Neuronal stem cell (in vitro differentiated cells): ENCODE results near the gene RASAL1.

Experiments used
- DNase-seq: peaks from one replicate; pipeline ENCODE4 v3.0.0-alpha.2; 2013; ENCODE audit warnings: low spot score
- H2AFZ ChIP-seq: one replicate; pipeline ENCODE4 v1.6.1; 2013; ENCODE audit warnings: mild to moderate bottlenecking, low read length, inconsistent platforms
- H2AK5ac ChIP-seq: 2 replicates; pipeline ENCODE4 v1.6.1; 2013; ENCODE audit warnings: low read depth, mild to moderate bottlenecking, inconsistent platforms, low read length, moderate library complexity, mixed read lengths
- H2BK120ac ChIP-seq: 2 replicates; pipeline ENCODE4 v1.6.1; 2013; ENCODE audit warnings: low read depth, mild to moderate bottlenecking, inconsistent platforms, low read length, moderate library complexity, mixed read lengths
- H2BK12ac ChIP-seq: one replicate; pipeline ENCODE4 v1.6.1; 2013; ENCODE audit warnings: low read length, inconsistent platforms
- H2BK15ac ChIP-seq: 2 replicates; pipeline ENCODE4 v1.6.1; 2013; ENCODE audit warnings: mild to moderate bottlenecking, low read length, inconsistent platforms, mixed read lengths
- H2BK5ac ChIP-seq: one replicate; pipeline ENCODE4 v1.6.1; 2013; ENCODE audit warnings: inconsistent platforms, mild to moderate bottlenecking, low read length, moderate library complexity
- H3K14ac ChIP-seq: one replicate; pipeline ENCODE4 v1.6.1; 2013; ENCODE audit warnings: low read length, inconsistent platforms
- H3K18ac ChIP-seq: 2 replicates; pipeline ENCODE4 v1.6.1; 2013; ENCODE audit warnings: low read length, inconsistent platforms
- H3K23ac ChIP-seq: 2 replicates; pipeline ENCODE4 v1.6.1; 2013; ENCODE audit warnings: low read depth, mild to moderate bottlenecking, mixed read lengths, low read length, inconsistent platforms; ENCODE audit not compliant: poor library complexity
- H3K27ac ChIP-seq: replicated peaks from 3 replicates; pipeline ENCODE4 v1.5.1; 2013; ENCODE audit warnings: low read length, inconsistent platforms
- H3K27me3 ChIP-seq, 3 experiments: 2 replicates each; pipeline ENCODE4 v1.6.1; 2013; ENCODE audit warnings: low read length in 3 of 3, mild to moderate bottlenecking in 2 of 3, inconsistent platforms in 1 of 3, low read depth in 1 of 3, mixed read lengths in 1 of 3, moderate library complexity in 1 of 3; ENCODE audit not compliant: control insufficient read depth in 3 of 3, insufficient read depth in 3 of 3
- H3K36me3 ChIP-seq, 2 donors: replicated peaks in 1 of 2; 2 replicates each; pipeline ENCODE4 v1.6.1; 2013; ENCODE audit warnings: low read length in 2 of 2; ENCODE audit not compliant: control insufficient read depth in 2 of 2, insufficient read depth in 2 of 2
- H3K4ac ChIP-seq: 2 replicates; pipeline ENCODE4 v1.6.1; 2013; ENCODE audit warnings: inconsistent platforms, mild to moderate bottlenecking, low read length, moderate library complexity
- H3K4me1 ChIP-seq, 2 donors: 1 replicate in 1 of 2; 2 replicates in 1 of 2; pipeline ENCODE4 v1.6.1; 2013; ENCODE audit warnings: low read length in 2 of 2, low read depth in 1 of 2; ENCODE audit not compliant: control insufficient read depth in 2 of 2, insufficient read depth in 1 of 2
- H3K4me2 ChIP-seq: one replicate; pipeline ENCODE4 v1.6.1; 2013; ENCODE audit warnings: mild to moderate bottlenecking, low read length, inconsistent platforms; ENCODE audit not compliant: insufficient read depth, poor library complexity, severe bottlenecking
- H3K4me3 ChIP-seq, 2 donors: 2 replicates each; pipeline ENCODE4 v1.5.1; 2013; ENCODE audit warnings: low read length in 2 of 2, mild to moderate bottlenecking in 2 of 2, inconsistent platforms in 1 of 2, moderate library complexity in 1 of 2
- H3K79me1 ChIP-seq: one replicate; pipeline ENCODE4 v1.6.1; 2013; ENCODE audit warnings: low read depth, mild to moderate bottlenecking, inconsistent platforms, low read length, moderate library complexity
- H3K9ac ChIP-seq: one replicate; pipeline ENCODE4 v1.6.1; 2013; ENCODE audit warnings: mild to moderate bottlenecking, low read depth, low read length, inconsistent platforms; ENCODE audit not compliant: poor library complexity
- H3K9me3 ChIP-seq, 2 donors: replicated peaks in 1 of 2; 2 replicates each; pipeline versions ENCODE3 to v1.6.1; 2013; ENCODE audit warnings: low read length in 2 of 2, mild to moderate bottlenecking in 2 of 2, inconsistent platforms in 1 of 2, low read depth in 1 of 2, mixed read lengths in 1 of 2, moderate library complexity in 1 of 2; ENCODE audit not compliant: control insufficient read depth in 2 of 2, insufficient read depth in 1 of 2
- H4K8ac ChIP-seq: one replicate; pipeline ENCODE4 v1.6.1; 2013; ENCODE audit warnings: low read depth, mild to moderate bottlenecking, inconsistent platforms, low read length, moderate library complexity
- H4K91ac ChIP-seq: one replicate; pipeline ENCODE4 v1.6.1; 2013; ENCODE audit warnings: low read length, low read depth, mild to moderate bottlenecking, inconsistent platforms; ENCODE audit not compliant: poor library complexity
- WGBS, 2 donors: extraction: QIAGEN DNeasy Blood & Tissue Kit; methylation state at CpG; one replicate each; pipeline ENCODE4 v1.1.7; 2013; ENCODE audit warnings: missing lambda C conversion rate in 2 of 2, mixed read lengths in 1 of 2; ENCODE audit not compliant: insufficient read length in 2 of 2, insufficient replicate concordance in 1 of 2; ENCODE audit errors: extremely low coverage in 2 of 2; 5-methylcytosine and 5-hydroxymethylcytosine counted together

Gene RASAL1

GRCh38 chr12:113158439-113159203 lies 23.1 kb upstream of the RASAL1 start:
- Histone ChIP-seq H3K36me3 (peaks cover 28 to 62% of the 10 kb centered on the region in 2 donors), H3K23ac (no peak overlapping the region), H3K27ac (no peak overlapping the region), H3K4me2 (no peak overlapping the region), H3K14ac (peak overlapping the region; percentile 87), H3K4ac (no peak overlapping the region), H2BK5ac (no peak overlapping the region), H2BK120ac (no peak overlapping the region), H2BK12ac (no peak overlapping the region), H4K91ac (no peak overlapping the region), H2BK15ac (no peak overlapping the region), H3K79me1 (peaks cover 9% of the 10 kb centered on the region), H4K8ac (no peak overlapping the region), H3K9ac (no peak overlapping the region), H3K4me3 (no peak overlapping the region), H3K9me3 (no peaks in the 10 kb centered on the region), H2AK5ac (no peak overlapping the region), H2AFZ (no peak overlapping the region), H3K27me3 (peaks cover 5 to 25% (median 15%) of the 10 kb centered on the region in 3 experiments), H3K18ac (no peak overlapping the region), H3K4me1 (peaks cover 9 to 22% of the 10 kb centered on the region in 2 donors)
- DNase-seq: no peak
- no CpG with 5 or more reads among the region's 26 CpGs for WGBS, 2 donors

GRCh38 chr12:113157218-113157859 lies 21.8 kb upstream of the RASAL1 start:
- Histone ChIP-seq H3K9ac (no peak overlapping the region), H3K9me3 (no peaks in the 10 kb centered on the region), H3K27ac (no peak overlapping the region), H3K36me3 (peaks cover 25 to 49% of the 10 kb centered on the region in 2 donors), H2AK5ac (no peak overlapping the region), H2AFZ (no peak overlapping the region), H3K4me1 (peaks cover 10 to 18% of the 10 kb centered on the region in 2 donors), H2BK120ac (no peak overlapping the region), H3K4me3 (no peak overlapping the region), H3K14ac (no peak overlapping the region), H3K79me1 (peaks cover 9% of the 10 kb centered on the region), H3K23ac (no peak overlapping the region), H3K4me2 (no peak overlapping the region), H2BK12ac (no peak overlapping the region), H2BK5ac (no peak overlapping the region), H3K18ac (no peak overlapping the region), H4K91ac (no peak overlapping the region), H3K27me3 (peaks cover 5 to 37% (median 22%) of the 10 kb centered on the region in 3 experiments), H2BK15ac (no peak overlapping the region), H4K8ac (no peak overlapping the region), H3K4ac (no peak overlapping the region)
- WGBS, 2 donors: no CpG with 5 or more reads among the region's 12 CpGs
- DNase-seq: no peak

DNA sequence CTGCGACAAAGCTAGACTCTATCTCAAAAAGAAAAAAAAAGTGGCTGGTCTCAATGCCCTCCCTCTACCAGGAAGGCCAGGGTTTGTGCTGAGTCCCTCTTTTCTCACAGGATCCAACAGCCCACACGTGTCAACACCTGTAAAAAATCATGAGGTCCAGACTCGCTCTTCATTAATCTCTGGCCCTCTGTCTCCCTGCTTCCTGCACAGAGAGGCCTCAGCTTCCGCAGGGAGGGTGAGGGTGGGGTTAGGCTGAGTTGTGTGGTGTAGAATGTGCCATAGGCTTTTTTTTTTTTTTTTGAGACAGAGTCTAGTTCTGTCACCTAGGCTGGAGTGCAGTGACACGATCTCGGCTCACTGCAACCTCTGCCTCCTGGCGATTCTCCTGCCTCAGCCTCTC lies 20.1 kb upstream of the RASAL1 start:
- Histone ChIP-seq H3K27me3 (peaks cover 5 to 48% (median 27%) of the 10 kb centered on the region in 3 experiments), H2BK12ac (no peak overlapping the region), H3K9me3 (no peaks in the 10 kb centered on the region), H3K14ac (no peak overlapping the region), H2AK5ac (no peak overlapping the region), H3K4me3 (no peak overlapping the region), H4K8ac (no peak overlapping the region), H3K79me1 (peaks cover 9% of the 10 kb centered on the region), H3K4ac (no peak overlapping the region), H2AFZ (no peak overlapping the region), H2BK5ac (no peak overlapping the region), H2BK120ac (no peak overlapping the region), H4K91ac (no peak overlapping the region), H3K4me2 (no peak overlapping the region), H3K4me1 (peaks cover 8% of the 10 kb centered on the region in 2 donors), H3K23ac (no peak overlapping the region), H3K36me3 (peaks cover 24 to 36% of the 10 kb centered on the region in 2 donors), H3K27ac (no peak overlapping the region), H3K18ac (no peak overlapping the region), H3K9ac (no peak overlapping the region), H2BK15ac (no peak overlapping the region)
- no peak for DNase-seq
- WGBS, 2 donors: no CpG with 5 or more reads among the region's 7 CpGs

DNA sequence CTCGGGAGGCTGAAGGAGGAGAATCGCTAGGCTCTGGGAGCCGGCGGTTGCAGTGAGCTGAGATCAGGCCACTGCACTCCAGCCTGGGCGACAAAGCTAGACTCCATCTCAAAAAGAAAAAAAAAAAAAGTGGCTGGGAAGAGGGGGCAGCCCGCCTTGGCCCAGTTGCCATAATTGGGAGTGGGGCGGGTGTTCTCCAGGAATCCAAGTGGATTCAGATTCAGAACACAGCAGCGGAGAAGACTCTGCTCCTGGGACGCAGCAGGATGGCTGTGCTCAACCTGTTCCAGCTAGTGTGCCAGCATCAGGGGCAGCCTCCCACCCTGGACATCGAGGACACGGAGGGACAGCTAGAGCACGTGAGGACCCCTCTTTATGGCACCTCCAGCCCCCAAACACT lies 19.5 kb upstream of the RASAL1 start:
- no peak overlapping the region for H3K4me2 ChIP-seq
- H3K27ac ChIP-seq: no peak overlapping the region
- H2BK15ac ChIP-seq: no peak overlapping the region
- no peak overlapping the region for H4K91ac ChIP-seq
- no peak overlapping the region for H2AFZ ChIP-seq
- no peak overlapping the region for H2BK5ac ChIP-seq
- H2BK120ac ChIP-seq: no peak overlapping the region
- peaks cover 7% of the 10 kb centered on the region for H3K79me1 ChIP-seq
- H3K9me3 ChIP-seq: no peaks in the 10 kb centered on the region
- H3K23ac ChIP-seq: no peak overlapping the region
- no peak overlapping the region for H3K4ac ChIP-seq
- H3K36me3 ChIP-seq: peaks cover 19 to 30% of the 10 kb centered on the region in 2 donors
- no CpG with 5 or more reads among the region's 12 CpGs for WGBS, 2 donors
- peak overlapping the region; percentile 69 for H2AK5ac ChIP-seq
- no peak overlapping the region for H4K8ac ChIP-seq
- no peak overlapping the region for H3K14ac ChIP-seq
- H3K27me3 ChIP-seq: peaks cover 5 to 52% (median 27%) of the 10 kb centered on the region in 3 experiments
- H3K4me3 ChIP-seq: no peak overlapping the region
- H2BK12ac ChIP-seq: peak overlapping the region; percentile 69
- peaks cover 12 to 14% of the 10 kb centered on the region in 2 donors for H3K4me1 ChIP-seq
- no peak for DNase-seq
- peak overlapping the region; percentile 68 for H3K9ac ChIP-seq
- H3K18ac ChIP-seq: peak overlapping the region; percentile 72
